Suprapubic skin (tissue), 3 donors: ENCODE measurements around the gene SERPINA1.

Experiments used
- EP300 ChIP-seq: sonication (generic); formaldehyde crosslinking; IDR thresholded peaks from one replicate; pipeline ENCODE4 v1.6.1; 2017; ENCODE audit warnings: antibody characterized with exemption
- POLR2A ChIP-seq, 2 donors: fragments of 450-650 bp; IDR thresholded peaks; one replicate each; pipeline ENCODE4 v1.6.1; 2017; ENCODE audit warnings: antibody characterized with exemption in 2 of 2, mild to moderate bottlenecking in 2 of 2, moderate library complexity in 2 of 2
- TF ChIP-seq, protein P1 (sequence below), 2 donors: fragments of 200-600 bp in 1 of 2; fragments of 450-650 bp in 1 of 2; sonication (generic) in 1 of 2; IDR thresholded peaks; one replicate each; pipeline ENCODE4 v1.5.1; 2016 to 2019; ENCODE audit warnings: antibody characterized with exemption in 2 of 2, mild to moderate bottlenecking in 1 of 2, moderate library complexity in 1 of 2

DNA sequence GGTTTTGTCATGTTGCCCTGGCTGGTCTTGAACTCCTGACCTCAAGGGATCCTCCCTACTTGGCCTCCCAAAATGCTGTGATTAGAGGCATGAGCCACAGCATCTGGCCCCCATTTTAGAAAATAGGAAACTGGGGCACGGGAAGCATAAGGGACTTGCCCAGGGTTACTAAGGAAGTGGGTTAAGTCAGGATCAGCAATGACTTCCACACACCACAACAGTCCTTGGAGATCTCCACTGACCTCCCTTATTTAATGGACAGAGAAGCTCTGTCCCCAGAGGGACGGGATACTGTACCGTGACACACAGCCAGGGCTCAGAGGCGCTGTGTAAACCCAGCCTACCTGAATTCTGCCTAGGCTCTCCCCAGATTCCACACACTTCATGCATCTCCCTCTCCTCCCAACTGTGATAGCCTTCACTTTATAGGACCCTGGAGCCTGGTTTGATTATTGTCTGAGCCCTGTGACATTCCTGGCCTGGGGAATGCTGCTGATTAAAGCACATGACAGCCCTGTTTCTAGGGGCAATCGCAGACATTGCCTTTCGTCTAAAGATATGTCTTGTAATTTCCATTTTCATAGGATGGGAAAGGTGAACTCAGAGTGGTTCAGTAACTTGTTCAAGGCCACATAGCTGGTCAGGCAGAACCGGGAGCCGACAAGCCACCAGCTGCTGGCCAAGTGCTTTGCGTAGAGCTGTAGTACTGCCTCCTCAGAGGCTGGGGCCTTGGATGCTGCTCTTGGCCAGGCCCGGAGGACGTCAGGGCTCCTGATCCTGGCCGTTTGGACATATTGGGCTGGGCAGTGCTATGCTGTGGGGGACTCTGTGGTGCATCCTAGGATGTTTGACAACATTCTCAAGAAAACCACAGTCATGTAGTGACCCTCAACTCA, 20.8 kb downstream of the SERPINA1 start:
- TF ChIP-seq, protein P1, sequence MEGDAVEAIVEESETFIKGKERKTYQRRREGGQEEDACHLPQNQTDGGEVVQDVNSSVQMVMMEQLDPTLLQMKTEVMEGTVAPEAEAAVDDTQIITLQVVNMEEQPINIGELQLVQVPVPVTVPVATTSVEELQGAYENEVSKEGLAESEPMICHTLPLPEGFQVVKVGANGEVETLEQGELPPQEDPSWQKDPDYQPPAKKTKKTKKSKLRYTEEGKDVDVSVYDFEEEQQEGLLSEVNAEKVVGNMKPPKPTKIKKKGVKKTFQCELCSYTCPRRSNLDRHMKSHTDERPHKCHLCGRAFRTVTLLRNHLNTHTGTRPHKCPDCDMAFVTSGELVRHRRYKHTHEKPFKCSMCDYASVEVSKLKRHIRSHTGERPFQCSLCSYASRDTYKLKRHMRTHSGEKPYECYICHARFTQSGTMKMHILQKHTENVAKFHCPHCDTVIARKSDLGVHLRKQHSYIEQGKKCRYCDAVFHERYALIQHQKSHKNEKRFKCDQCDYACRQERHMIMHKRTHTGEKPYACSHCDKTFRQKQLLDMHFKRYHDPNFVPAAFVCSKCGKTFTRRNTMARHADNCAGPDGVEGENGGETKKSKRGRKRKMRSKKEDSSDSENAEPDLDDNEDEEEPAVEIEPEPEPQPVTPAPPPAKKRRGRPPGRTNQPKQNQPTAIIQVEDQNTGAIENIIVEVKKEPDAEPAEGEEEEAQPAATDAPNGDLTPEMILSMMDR (IDR thresholded peaks at IDR 0.05) = no peak
- TF ChIP-seq EP300 = no peak
- no peak for TF ChIP-seq POLR2A (IDR thresholded peaks at IDR 0.05)
